Neural progenitor cell (in vitro differentiated cells): Measurements from ENCODE around the gene TMEM221.

ENCODE experiments used
- EZH2phosphoT487 ChIP-seq: fragments of 200-600 bp; sonication (generic); IDR thresholded peaks from 2 replicates; pipeline ENCODE4 v1.6.1; 2017; ENCODE audit warnings: antibody characterized with exemption
- TF ChIP-seq, protein P1 (sequence below): fragments of 200-600 bp; sonication (generic); IDR thresholded peaks from 2 replicates; pipeline ENCODE4 v1.5.1; 2017; ENCODE audit warnings: antibody characterized with exemption, mild to moderate bottlenecking

DNA sequence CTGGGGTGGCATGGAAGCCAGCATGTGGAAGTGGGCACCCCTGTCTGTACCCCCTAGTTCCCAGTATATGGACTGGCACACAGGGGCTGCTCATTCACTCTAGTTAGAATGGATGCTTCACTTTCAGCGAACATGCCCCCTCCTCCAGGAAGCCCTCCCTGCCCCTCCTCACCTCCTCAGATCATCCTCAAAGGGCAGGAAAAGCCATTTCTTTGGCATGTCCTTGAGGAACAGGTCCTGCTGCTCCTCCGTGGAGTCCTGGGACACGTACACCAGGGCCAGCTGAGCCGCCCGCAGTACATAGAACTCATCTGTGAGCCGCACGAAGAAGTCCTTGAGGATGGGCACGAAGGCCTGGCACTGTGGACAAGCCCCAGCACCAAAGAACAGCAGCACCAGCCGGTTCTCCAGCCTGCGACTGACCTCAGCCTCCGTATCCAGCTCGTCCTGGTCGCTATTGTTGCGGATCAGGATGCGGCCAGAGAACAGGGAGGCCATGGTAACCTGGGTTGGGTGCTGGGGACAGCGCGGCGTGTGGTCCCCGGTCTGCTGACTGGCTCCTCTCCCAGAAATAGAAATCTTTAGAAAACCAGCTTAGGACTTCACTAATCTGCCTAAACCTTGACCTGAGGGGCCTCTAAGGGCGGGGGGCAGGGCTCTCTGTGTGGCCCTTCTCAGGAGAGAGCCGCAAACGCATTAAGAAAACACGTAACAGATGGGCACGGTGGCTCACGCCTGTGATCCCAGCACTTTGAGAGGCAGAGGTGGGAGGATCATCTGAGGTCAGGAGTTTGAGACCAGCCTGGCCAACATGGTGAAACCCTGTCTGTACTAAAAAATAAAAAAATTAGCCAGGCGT lies 12.1 kb upstream of the TMEM221 start, which contains the start of gene NXNL1:
- TF ChIP-seq, protein P1, sequence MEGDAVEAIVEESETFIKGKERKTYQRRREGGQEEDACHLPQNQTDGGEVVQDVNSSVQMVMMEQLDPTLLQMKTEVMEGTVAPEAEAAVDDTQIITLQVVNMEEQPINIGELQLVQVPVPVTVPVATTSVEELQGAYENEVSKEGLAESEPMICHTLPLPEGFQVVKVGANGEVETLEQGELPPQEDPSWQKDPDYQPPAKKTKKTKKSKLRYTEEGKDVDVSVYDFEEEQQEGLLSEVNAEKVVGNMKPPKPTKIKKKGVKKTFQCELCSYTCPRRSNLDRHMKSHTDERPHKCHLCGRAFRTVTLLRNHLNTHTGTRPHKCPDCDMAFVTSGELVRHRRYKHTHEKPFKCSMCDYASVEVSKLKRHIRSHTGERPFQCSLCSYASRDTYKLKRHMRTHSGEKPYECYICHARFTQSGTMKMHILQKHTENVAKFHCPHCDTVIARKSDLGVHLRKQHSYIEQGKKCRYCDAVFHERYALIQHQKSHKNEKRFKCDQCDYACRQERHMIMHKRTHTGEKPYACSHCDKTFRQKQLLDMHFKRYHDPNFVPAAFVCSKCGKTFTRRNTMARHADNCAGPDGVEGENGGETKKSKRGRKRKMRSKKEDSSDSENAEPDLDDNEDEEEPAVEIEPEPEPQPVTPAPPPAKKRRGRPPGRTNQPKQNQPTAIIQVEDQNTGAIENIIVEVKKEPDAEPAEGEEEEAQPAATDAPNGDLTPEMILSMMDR = no peak
- TF ChIP-seq EZH2phosphoT487 = no peak
